GM13977 (cell line): ENCODE measurements around the gene PEAK1.

Experiments used
- DNase-seq: peaks from one replicate; pipeline ENCODE4 v3.0.0; 2012; ENCODE audit warnings: low spot score
- CTCF ChIP-seq: IDR thresholded peaks from 2 replicates; pipeline ENCODE4 v1.5.1; 2012; ENCODE audit warnings: mild to moderate bottlenecking, control low read depth; ENCODE audit not compliant: insufficient read depth; ENCODE audit errors: extremely low read depth, missing control alignments
- in situ Hi-C: fragments of 300-500 bp; cut with MboI; formaldehyde crosslinking; loops from one replicate; pipeline ENCODE4 v1.12.0; 2022; ENCODE audit warnings: low sequenced_read_pairs, low pct_unique_long_range_greater_than_20kb, mixed read lengths, inconsistent platforms; ENCODE audit not compliant: unreplicated experiment

The PEAK1 gene

GRCh38 chr15:77457905-77458265 lies 38.0 kb upstream of the PEAK1 start:
- no peak for TF ChIP-seq CTCF
- DNase-seq, result no peak
- in situ Hi-C loops, result no loop called here

DNA sequence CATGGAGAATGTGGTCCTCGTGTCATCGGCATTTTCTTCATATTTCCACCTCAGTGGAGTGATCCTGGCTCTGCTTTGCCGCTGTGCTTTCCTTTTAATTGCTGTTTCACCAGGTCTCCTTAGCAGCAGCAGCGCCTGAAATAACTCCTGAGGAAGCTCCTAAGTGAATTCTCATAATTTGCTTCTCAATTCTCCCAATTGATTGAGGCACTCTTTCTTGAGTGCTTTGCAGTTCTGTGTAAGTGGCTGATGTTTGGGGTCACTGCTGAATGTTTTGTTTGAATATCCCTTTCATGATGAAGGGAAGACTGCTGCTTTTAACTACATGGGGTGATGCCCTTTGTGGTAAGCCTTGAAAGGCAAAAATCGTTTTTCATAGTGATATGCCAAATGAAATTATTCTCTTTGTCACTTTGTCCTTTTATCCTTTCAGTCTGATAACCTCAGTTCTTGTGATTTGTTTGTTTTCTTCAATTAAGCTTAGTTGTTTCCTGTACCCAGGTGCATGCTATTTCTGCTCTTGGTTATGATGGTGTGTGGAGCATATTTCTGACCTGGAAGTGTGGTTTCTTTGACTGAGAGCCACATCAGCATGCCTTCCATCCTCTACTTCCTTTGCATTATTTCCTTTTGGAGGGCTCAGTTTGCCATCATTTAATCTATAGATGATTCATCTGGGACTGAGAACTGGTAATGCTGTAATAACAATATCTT lies 37.4 kb upstream of the PEAK1 start:
- no peak for TF ChIP-seq CTCF
- no peak for DNase-seq
- in situ Hi-C loops, result no loop called here

- no peak for DNase-seq
- TF ChIP-seq CTCF, result no peak
- in situ Hi-C loops, result no loop called here
Measured at GRCh38 chr15:77456746-77457145, 36.8 kb upstream of the PEAK1 start.

- TF ChIP-seq CTCF, result no peak
- in situ Hi-C loops, result no loop called here
- no peak for DNase-seq
Measured at GRCh38 chr15:77455696-77456321, 35.9 kb upstream of the PEAK1 start.

DNA sequence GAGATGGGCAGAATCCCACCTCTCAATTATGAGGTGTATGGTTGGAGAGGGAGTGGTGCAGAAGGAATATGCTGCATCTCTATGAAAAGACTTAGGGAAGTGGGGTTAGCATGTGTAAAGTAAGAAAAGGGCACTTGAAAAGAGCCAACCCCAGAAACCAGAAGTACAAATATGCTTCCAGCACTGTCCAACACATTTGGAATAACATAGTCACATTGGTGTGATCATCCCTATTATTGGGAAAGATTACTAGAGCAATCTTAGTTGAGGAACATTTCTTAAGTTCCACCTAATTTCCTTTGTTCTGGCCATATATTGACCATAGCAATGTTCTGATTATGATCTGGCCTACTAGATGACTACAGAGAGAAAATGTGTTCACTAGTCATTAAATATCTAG lies 35.0 kb upstream of the PEAK1 start:
- in situ Hi-C loops, result no loop called here
- TF ChIP-seq CTCF, result no peak
- no peak for DNase-seq

DNA sequence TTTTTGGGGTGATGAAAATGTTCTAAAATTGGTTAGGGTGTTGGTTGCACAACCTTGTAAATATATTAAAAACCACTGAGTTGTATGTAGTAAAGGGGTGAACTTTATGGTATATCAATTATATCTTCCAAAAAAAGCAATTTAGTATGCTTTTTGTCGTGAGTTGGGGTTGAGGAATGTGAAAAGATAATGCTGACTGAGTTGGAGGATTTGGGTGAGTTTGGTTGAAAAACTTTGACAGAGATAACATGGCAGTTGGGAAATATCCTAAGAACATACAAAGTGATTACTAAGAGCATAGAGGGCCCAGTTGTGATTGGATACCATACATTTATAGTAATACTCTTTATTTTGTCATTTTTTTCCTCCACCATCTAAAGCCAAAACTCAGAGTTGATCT lies 34.4 kb upstream of the PEAK1 start:
- DNase-seq, result no peak
- in situ Hi-C loops, result no loop called here
- TF ChIP-seq CTCF, result no peak
